GM21423 (cell line): ENCODE measurements around the gene BEND7.
"Not testable (repeated sequence)": the region's sequence is repeated elsewhere in the genome, so short reads cannot be mapped to it uniquely, and the experiment has no call there.

ENCODE experiments used
- ATAC-seq: cut with Tn5 transposase; IDR thresholded peaks from one replicate; pipeline ENCODE4 v1.9.1; 2021; ENCODE audit warnings: mild to moderate bottlenecking, moderate library complexity; ENCODE audit not compliant: unreplicated experiment

The BEND7 gene

DNA sequence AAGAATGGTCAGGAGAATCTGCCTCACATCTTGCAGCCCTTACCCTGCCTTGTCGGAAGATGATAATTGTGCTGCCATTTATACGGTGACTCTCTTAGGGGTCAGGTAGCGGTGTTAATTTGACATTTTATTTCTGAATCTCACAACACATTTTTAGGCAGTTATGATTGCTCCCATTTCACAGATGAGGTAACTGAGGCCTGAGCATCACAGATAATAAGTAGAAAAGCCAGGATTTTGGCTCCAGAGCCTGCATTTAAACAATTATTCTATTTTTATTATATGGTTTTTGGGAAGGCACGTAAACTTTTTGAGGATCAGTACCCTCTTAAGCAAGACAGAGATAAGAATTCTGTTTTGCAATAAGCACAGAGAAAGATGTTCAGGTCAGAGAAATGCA, 103.4 kb downstream of the BEND7 start:
- ATAC-seq, result no peak

GRCh38 chr10:13422800-13423199, 106.0 kb downstream of the BEND7 start:
- no peak for ATAC-seq

GRCh38 chr10:13421382-13421917, 107.4 kb downstream of the BEND7 start:
- no peak for ATAC-seq

- no peak for ATAC-seq
Measured at GRCh38 chr10:13420532-13421307, 108.1 kb downstream of the BEND7 start.

- no peak for ATAC-seq
Measured at GRCh38 chr10:13417459-13418126, 111.2 kb downstream of the BEND7 start.

DNA sequence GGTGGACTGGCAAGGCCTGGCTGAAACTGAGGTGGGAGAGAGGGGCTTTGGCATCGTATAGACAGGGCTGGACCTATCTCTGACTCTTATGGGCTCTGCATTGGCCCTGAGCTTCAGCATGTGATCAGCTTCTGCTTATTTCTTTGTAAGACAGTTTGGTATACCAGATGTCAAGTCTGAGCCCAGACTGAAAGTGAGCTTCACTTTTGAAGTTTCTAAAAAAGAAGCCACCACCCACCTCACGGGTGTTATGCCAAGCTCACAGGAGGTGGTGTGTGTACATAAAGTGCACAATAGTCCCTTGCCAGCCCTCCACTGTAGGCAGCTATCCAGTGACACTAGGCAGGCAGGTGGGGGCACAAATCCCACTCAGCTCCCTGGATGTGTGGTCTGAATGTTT, 112.1 kb downstream of the BEND7 start:
- no peak for ATAC-seq

DNA sequence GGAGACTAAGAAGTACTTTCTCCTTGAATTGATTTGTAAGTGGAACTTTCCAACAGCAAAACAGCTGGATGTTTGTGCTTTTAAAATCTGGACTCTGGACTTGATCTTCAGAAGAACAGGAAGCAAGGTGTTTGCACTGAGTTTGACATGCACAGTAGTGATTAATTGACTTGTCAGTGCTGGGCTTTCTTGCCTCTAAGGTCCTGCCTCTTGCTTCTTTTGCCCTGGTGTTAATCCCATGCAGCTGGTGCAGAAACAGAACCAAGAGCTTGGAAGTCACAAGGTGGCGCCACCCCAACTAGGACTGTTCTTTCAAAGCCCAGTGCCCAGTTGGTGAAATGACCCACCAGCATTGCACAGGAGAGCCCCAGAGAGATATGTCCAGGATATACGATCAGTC, 114.0 kb downstream of the BEND7 start:
- no peak for ATAC-seq

DNA sequence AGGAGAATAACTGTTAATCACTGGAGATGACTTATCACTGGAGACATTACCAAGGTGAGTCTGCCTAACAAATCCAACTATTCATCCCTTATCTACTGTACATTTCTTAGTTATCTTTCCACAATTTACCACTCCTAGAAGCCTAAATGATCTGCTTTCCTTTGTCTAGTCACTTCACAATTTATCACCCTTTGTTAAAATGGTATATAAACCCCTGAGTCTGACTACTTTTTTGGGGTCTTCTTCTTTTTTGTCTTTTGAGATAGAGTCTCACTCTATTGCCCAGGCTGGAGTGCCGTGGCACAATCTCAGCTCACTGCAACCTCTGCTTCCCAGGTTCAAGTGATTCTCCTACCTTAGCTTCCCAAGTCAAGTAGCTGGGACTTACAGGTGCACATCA, 114.7 kb downstream of the BEND7 start:
- no peak for ATAC-seq

- ATAC-seq, result no peak
Measured at GRCh38 chr10:13412894-13413293, 115.9 kb downstream of the BEND7 start.

DNA sequence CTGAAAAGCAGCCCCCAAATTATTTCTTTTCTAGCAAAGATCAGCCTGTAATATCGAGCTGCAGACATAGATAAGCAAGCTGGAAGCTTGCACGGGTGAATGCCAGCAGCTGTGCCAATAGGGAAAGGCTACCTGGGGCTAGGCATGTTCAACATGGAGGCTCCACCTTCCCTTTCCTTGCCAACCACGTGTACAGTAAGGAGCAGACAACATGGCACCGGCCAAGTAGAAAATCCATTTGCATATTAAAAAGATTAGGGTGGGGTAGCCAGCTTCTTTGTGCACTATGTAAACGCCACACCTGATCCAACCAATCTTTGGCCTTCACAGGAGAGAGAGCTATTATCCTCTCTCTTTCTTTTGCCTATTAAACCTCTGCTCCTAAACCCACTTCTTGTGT, 124.0 kb downstream of the BEND7 start:
- ATAC-seq, result no peak

- ATAC-seq, result no peak
Measured at GRCh38 chr10:13404305-13404759, 124.5 kb downstream of the BEND7 start.

DNA sequence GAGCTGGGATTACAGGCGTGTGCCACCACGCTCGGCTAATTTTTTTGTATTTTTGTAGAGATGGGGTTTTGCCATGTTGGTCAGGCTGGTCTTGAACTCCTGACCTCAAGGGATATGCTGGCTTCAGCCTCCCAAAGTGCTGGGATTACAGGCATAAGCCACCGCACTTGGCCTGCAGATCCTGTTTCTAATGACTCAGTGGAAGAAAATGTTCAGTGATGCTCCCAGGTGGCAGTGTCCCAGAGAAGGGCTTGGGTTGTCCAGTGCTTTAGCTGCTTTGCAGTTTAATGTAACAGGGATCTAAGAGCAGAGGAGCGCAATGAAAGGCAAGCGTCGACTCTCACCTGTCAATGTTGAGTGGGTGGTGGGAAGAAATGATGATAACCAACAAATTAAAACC, 125.4 kb downstream of the BEND7 start:
- ATAC-seq, result not testable (repeated sequence)

DNA sequence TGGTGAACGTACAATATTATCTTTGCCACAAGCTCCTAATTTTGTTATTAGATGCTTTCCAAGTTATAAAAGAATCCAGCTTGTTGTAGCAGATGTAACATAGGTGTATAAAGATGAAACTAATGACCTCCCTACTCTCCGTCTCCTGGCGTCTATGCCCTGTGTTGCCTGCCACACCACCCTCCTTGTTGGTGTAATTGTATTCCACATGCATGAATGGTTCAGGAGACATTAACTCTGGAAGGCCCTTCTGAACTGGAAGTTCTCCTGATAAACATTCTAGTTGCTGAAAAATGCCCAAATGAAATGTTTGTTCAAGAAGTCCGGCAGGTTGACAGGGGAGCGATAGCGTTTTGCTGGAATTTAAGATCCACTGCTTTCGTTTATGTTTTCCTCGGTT, 126.8 kb downstream of the BEND7 start:
- ATAC-seq, result no peak

GRCh38 chr10:13401142-13401541, 127.7 kb downstream of the BEND7 start:
- ATAC-seq, result no peak

GRCh38 chr10:13400196-13400965, 128.4 kb downstream of the BEND7 start:
- ATAC-seq, result no peak

- no peak for ATAC-seq
Measured at GRCh38 chr10:13399752-13400151, 129.1 kb downstream of the BEND7 start.

GRCh38 chr10:13399236-13399635, 129.6 kb downstream of the BEND7 start:
- ATAC-seq, result no peak

DNA sequence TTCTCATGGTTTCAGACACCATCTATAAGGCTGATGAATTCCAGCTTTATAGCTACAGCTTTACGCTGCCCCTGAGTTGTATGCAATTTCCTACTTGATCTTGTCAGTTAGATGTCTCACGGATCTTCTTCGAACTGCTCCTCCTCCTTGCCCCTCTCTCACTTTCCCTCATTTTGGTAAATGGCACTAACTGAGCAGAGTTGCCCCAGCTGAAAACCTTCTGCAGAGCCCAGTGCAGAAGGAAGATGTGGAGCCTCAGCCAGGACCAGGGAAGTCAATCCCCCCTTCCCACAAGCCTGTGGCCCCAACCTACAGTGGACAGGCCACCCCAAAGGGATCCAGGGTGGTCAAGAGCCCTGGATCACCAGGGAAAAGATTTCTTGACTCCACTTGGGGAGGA, 131.8 kb downstream of the BEND7 start:
- ATAC-seq, result no peak

DNA sequence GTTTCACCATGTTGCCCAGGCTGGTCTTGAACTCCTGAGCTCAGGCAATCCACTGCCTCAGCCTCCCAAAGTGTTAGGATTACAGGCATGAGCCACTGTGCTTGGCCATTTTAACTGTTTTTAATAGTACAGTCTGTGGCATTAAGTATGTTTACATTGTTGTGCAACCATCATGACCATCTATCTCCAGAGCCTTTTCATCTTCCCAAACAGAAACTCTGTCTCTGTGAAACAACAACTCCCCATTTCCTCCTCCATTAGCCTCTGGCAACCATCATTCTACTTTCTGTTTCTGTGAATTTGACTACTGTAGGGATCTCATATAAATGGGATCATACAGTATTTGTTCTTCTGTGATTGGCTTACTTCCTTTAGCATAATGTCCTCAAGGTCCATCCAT, 132.4 kb downstream of the BEND7 start:
- ATAC-seq, result no peak

DNA sequence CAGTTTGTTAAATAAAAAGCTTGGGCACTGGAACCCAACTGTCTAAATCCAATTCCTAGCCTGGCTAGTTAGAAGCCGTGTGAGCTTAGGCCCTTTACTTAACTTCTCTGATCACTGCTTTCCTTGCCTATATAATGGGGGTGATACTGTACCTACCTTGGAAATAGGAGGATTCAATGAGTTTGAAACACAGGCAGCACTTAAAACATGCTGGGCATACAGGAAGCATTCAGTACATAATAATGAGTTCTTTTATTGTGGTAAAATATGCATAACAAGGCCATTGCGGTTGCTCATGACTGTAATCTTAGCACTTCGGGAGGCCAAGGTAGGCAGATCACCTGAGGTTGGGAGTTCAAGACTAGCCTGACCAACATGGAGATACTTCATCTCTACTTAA, 133.3 kb downstream of the BEND7 start:
- no peak for ATAC-seq

DNA sequence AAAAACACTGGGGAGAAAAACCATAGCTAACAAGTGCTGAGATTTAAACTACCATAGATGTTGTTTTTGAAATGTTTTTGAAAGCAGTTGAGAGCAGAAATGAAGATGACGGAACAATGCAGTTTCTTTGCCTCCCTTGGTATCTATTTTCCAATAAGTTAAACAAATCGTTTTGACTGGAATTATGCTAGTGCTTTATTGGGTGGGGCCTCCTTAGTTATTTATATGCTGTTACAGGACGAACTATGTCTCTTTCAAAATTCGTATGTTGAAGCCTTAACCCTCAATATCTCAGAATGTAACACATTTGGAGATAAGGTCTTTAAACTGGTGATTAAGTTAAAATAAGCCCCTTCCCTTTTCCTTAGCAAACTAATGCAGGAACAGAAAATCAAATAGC, 135.2 kb downstream of the BEND7 start:
- ATAC-seq, result no peak
